BLaER1 treated with 17β-estradiol and CSF1 and Interleukin-3, amounts not matched to agents 10 nM and 100 nM (cell line): ENCODE results near the gene DNAI4.
"Not testable (repeated sequence)": the region's sequence is repeated elsewhere in the genome, so short reads cannot be mapped to it uniquely, and the experiment has no call there.

Experiments
- H3K27ac ChIP-seq, 11 experiments: shearing (Covaris generic); formaldehyde crosslinking; 2 replicates each; pipeline ENCODE4 v1.8.1; 2022
- H3K27me3 ChIP-seq, 11 experiments: shearing (Covaris generic); formaldehyde crosslinking; 2 replicates each; pipeline ENCODE4 v1.8.1; 2022
- H3K36me3 ChIP-seq, 11 experiments: shearing (Covaris generic); formaldehyde crosslinking; 2 replicates each; pipeline ENCODE4 v1.8.1; 2022
- H3K4me1 ChIP-seq, 10 experiments: shearing (Covaris generic); formaldehyde crosslinking; 2 replicates each; pipeline ENCODE4 v1.8.1; 2022
- H3K4me2 ChIP-seq, 11 experiments: shearing (Covaris generic); formaldehyde crosslinking; 2 replicates each; pipeline ENCODE4 v1.8.1; 2022
- H3K4me3 ChIP-seq, 10 experiments: shearing (Covaris generic); formaldehyde crosslinking; 2 replicates each; pipeline ENCODE4 v1.8.1; 2022
- H3K9ac ChIP-seq, 11 experiments: shearing (Covaris generic); formaldehyde crosslinking; 2 replicates each; pipeline ENCODE4 v1.8.1; 2022
- H3K9me3 ChIP-seq, 11 experiments: shearing (Covaris generic); formaldehyde crosslinking; replicated peaks in 1 of 11; 2 replicates each; pipeline ENCODE4 v1.8.1; 2022
- H4K20me1 ChIP-seq, 11 experiments: shearing (Covaris generic); formaldehyde crosslinking; 2 replicates each; pipeline ENCODE4 v1.8.1; 2022
- Cebpa-rat ChIP-seq, 11 experiments: shearing (Covaris generic); IDR thresholded peaks; 2 replicates each; pipeline ENCODE4 v1.8.1; 2022

Gene DNAI4

GRCh38 chr1:66873111-66873510, 51.5 kb downstream of the DNAI4 start:
- Histone ChIP-seq H3K4me3 (no peak overlapping the region), H3K9me3 (peaks cover 0 to 1% (median under 1%) of the 10 kb centered on the region in 11 experiments; a peak in 3 of 22 replicates), H3K27ac (no peak overlapping the region), H3K36me3 (no peaks in the 10 kb centered on the region), H4K20me1 (no peaks in the 10 kb centered on the region), H3K9ac (no peak overlapping the region), H3K4me2 (no peak overlapping the region), H3K27me3 (no peaks in the 10 kb centered on the region), H3K4me1 (no peaks in the 10 kb centered on the region)
- no peak for TF ChIP-seq Cebpa-rat (IDR thresholded peaks at IDR 0.05)

DNA sequence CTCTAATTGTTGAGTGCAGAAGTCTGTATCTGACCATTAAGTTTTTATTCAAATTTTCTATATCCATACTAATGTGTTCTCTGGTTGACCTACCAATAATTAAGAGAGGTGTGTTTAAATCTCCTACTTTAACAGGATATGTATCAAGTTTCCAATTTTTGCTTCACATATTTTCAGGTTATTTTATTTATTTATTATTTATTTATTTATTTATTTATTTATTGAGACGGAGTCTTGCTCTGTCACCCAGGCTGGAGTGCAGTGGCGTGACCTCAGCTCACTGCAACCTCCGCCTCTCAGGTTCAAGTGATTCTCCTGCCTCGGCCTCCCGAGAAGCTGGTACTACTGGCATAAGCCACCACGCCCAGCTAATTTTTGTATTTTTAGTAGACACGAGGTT, 52.6 kb downstream of the DNAI4 start:
- not testable (repeated sequence) for H3K4me2 ChIP-seq, H3K4me3 ChIP-seq, H3K27ac ChIP-seq, H3K4me1 ChIP-seq, H3K9me3 ChIP-seq, H3K27me3 ChIP-seq, H3K9ac ChIP-seq, H3K36me3 ChIP-seq, H4K20me1 ChIP-seq

DNA sequence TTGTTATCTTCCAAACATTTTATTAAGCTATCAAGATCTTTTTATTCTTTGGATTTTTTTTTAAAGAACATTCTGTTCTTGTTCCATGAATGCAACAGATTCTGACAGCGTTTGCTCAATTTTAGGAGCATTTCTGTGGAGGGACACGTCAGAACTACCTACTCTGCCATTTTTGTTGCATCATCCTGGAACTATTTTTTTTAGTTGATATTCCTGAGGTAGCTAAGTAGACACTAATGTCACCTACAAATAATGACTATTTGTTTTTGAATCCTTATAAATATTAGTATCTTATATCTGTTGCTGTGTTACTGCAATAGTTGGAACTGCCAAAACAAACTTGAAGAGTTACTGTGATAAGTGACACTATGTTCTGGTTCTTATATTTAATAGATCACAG, 57.2 kb downstream of the DNAI4 start:
- H3K27ac ChIP-seq, result no peak overlapping the region
- H3K9ac ChIP-seq, result no peak overlapping the region
- no peak overlapping the region for H3K4me2 ChIP-seq
- no peaks in the 10 kb centered on the region for H4K20me1 ChIP-seq
- no peaks in the 10 kb centered on the region for H3K36me3 ChIP-seq
- no peaks in the 10 kb centered on the region for H3K4me1 ChIP-seq
- TF ChIP-seq Cebpa-rat (IDR thresholded peaks at IDR 0.05), result no peak
- H3K4me3 ChIP-seq, result no peak overlapping the region
- no peaks in the 10 kb centered on the region for H3K9me3 ChIP-seq
- H3K27me3 ChIP-seq, result no peaks in the 10 kb centered on the region

DNA sequence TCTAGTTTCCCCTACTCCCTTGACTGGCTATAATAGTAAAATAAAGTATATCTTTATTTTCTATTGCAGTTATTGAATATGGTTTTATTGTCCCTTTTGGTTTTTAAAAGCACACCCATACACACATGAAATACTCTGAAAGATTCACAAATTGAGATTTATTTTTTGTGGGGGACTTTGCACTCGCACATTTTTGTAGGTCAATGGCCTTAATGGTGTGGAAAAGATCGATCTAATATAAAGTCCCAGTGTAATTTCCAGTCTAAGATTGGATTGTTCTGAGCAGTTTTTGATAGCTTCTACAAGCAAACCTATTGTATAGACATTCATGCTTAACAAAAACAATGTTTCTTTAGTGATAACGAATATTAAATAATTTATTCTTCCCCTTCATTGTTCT, 64.1 kb downstream of the DNAI4 start:
- no peak for TF ChIP-seq Cebpa-rat (IDR thresholded peaks at IDR 0.05)
- no peaks in the 10 kb centered on the region for H3K4me1 ChIP-seq
- no peak overlapping the region for H3K4me3 ChIP-seq
- H4K20me1 ChIP-seq, result no peaks in the 10 kb centered on the region
- H3K36me3 ChIP-seq, result no peaks in the 10 kb centered on the region
- no peak overlapping the region for H3K9ac ChIP-seq
- H3K9me3 ChIP-seq, result no peaks in the 10 kb centered on the region
- no peak overlapping the region for H3K27ac ChIP-seq
- no peaks in the 10 kb centered on the region for H3K27me3 ChIP-seq
- H3K4me2 ChIP-seq, result no peak overlapping the region

GRCh38 chr1:66853379-66853778, 71.3 kb downstream of the DNAI4 start:
- Histone ChIP-seq H3K27ac (no peak overlapping the region), H3K36me3 (no peaks in the 10 kb centered on the region), H4K20me1 (no peaks in the 10 kb centered on the region), H3K27me3 (no peaks in the 10 kb centered on the region), H3K9me3 (peaks cover 0 to 5% (median 0%) of the 10 kb centered on the region in 11 experiments; a peak in 1 of 22 replicates), H3K4me1 (no peaks in the 10 kb centered on the region), H3K4me2 (no peak overlapping the region), H3K9ac (no peak overlapping the region), H3K4me3 (no peak overlapping the region)
- TF ChIP-seq Cebpa-rat (IDR thresholded peaks at IDR 0.05), result no peak

GRCh38 chr1:66852870-66853269, 71.8 kb downstream of the DNAI4 start:
- Histone ChIP-seq H3K9me3 (peaks cover 0 to 5% (median 0%) of the 10 kb centered on the region in 11 experiments; a peak in 1 of 22 replicates), H4K20me1 (no peaks in the 10 kb centered on the region), H3K27me3 (no peaks in the 10 kb centered on the region), H3K27ac (no peak overlapping the region), H3K9ac (no peak overlapping the region), H3K36me3 (no peaks in the 10 kb centered on the region), H3K4me3 (no peak overlapping the region), H3K4me2 (no peak overlapping the region), H3K4me1 (no peaks in the 10 kb centered on the region)
- no peak for TF ChIP-seq Cebpa-rat (IDR thresholded peaks at IDR 0.05)

DNA sequence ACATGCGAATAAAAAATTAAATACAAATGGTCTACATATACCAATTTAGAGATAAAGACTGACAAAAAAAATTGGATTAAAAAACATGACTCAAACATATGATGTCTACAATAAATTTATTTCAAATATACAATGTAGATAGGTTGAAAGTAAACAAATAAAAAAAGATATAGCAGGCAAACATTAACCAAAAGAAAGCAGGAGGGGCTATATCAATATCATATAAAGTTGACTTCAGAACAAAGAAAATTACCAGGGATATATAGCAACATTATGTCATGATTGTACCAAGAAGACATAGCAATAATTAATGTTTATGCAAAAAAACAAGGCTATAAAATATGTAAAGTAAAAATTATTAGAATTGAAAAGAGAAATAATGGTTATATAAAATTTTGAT, 73.7 kb downstream of the DNAI4 start:
- Histone ChIP-seq H3K36me3 (no peaks in the 10 kb centered on the region), H3K4me3 (no peak overlapping the region), H3K4me1 (no peaks in the 10 kb centered on the region), H3K27ac (no peak overlapping the region), H3K4me2 (no peak overlapping the region), H4K20me1 (no peaks in the 10 kb centered on the region), H3K27me3 (no peaks in the 10 kb centered on the region), H3K9ac (no peak overlapping the region), H3K9me3 (peaks cover 0 to 5% (median 0%) of the 10 kb centered on the region in 11 experiments; a peak in 1 of 22 replicates)
- no peak for TF ChIP-seq Cebpa-rat (IDR thresholded peaks at IDR 0.05)

DNA sequence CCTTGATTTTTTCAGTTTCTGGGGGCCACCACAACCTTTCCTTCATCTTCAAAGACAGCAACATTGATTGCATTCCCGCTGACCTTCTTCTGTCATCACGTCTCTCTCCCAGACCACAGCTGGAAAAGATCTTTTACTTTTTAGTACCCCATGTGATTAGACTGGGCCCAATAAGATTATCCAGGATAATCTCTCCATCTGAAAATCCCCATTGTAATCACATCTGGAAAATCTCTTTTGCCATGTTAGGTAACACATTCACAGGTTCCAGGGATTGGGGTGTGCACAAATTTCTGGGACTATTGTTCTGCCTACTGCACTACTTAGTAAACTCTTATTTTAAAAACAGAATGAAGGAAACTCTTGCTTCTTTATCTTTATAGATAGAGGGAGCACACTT, 76.5 kb downstream of the DNAI4 start:
- Histone ChIP-seq H4K20me1 (no peaks in the 10 kb centered on the region), H3K36me3 (no peaks in the 10 kb centered on the region), H3K4me3 (no peak overlapping the region), H3K9me3 (peaks cover 0 to 5% (median 0%) of the 10 kb centered on the region in 11 experiments; a peak in 1 of 22 replicates), H3K4me1 (no peaks in the 10 kb centered on the region), H3K9ac (no peak overlapping the region), H3K4me2 (no peak overlapping the region), H3K27ac (no peak overlapping the region), H3K27me3 (no peaks in the 10 kb centered on the region)
- no peak for TF ChIP-seq Cebpa-rat (IDR thresholded peaks at IDR 0.05)

GRCh38 chr1:66840929-66841328, 83.7 kb downstream of the DNAI4 start:
- H3K4me1 ChIP-seq, result peaks cover 10 to 15% (median 12%) of the 10 kb centered on the region in 10 experiments; a peak in 19 of 20 replicates
- no peaks in the 10 kb centered on the region for H3K27me3 ChIP-seq
- H3K4me2 ChIP-seq, result peak overlapping the region; percentile 25 to 66 (median 54); a peak in 21 of 22 replicates
- no peak for TF ChIP-seq Cebpa-rat (IDR thresholded peaks at IDR 0.05)
- H3K36me3 ChIP-seq, result no peaks in the 10 kb centered on the region
- H3K27ac ChIP-seq, result peak overlapping the region; percentile 19 to 78 (median 60); a peak in 20 of 22 replicates
- H3K9me3 ChIP-seq, result peaks cover 0 to 7% (median 0%) of the 10 kb centered on the region in 11 experiments; a peak in 1 of 22 replicates
- peak overlapping the region in 3 of 11 experiments; percentile 8 to 36 (median 26); a peak in 4 of 22 replicates for H3K9ac ChIP-seq
- H4K20me1 ChIP-seq, result no peaks in the 10 kb centered on the region
- no peak overlapping the region for H3K4me3 ChIP-seq

- TF ChIP-seq Cebpa-rat (IDR thresholded peaks at IDR 0.05), result no peak
- H3K9me3 ChIP-seq, result no peaks in the 10 kb centered on the region
- H3K4me2 ChIP-seq, result no peak overlapping the region
These were observed 89.7 kb downstream of the DNAI4 start for GRCh38 chr1:66834926-66835325.

More at GRCh38 chr1:66834926-66835325, 89.7 kb downstream of the DNAI4 start:
- Histone ChIP-seq H3K9ac (no peak overlapping the region), H3K27me3 (no peaks in the 10 kb centered on the region), H4K20me1 (no peaks in the 10 kb centered on the region), H3K36me3 (no peaks in the 10 kb centered on the region), H3K4me3 (no peak overlapping the region), H3K4me1 (no peaks in the 10 kb centered on the region), H3K27ac (no peak overlapping the region)
